Ureter (tissue), 1 donor: ENCODE measurements around the gene SEM1. TPM values are rescaled to one million over a fixed set of nuclear protein-coding genes. Genes with fewer than 3 reads are reported as not detected.
"Not testable (repeated sequence)": the region's sequence is repeated elsewhere in the genome, so short reads cannot be mapped to it uniquely, and the experiment has no call there.

ENCODE experiments used
- DNase-seq: peaks from one replicate; pipeline ENCODE4 v3.0.0-alpha.2; 2020; ENCODE audit warnings: low spot score
- total RNA-seq: library from RNA; stranded (reverse); gene quantifications from one replicate; pipeline ENCODE4 v1.2.4, GENCODE V29; 2023
- donor health status: DM: yes; HTN: yes; CAD: no.

SEM1 gene
- total RNA-seq, result 50.3 TPM

DNA sequence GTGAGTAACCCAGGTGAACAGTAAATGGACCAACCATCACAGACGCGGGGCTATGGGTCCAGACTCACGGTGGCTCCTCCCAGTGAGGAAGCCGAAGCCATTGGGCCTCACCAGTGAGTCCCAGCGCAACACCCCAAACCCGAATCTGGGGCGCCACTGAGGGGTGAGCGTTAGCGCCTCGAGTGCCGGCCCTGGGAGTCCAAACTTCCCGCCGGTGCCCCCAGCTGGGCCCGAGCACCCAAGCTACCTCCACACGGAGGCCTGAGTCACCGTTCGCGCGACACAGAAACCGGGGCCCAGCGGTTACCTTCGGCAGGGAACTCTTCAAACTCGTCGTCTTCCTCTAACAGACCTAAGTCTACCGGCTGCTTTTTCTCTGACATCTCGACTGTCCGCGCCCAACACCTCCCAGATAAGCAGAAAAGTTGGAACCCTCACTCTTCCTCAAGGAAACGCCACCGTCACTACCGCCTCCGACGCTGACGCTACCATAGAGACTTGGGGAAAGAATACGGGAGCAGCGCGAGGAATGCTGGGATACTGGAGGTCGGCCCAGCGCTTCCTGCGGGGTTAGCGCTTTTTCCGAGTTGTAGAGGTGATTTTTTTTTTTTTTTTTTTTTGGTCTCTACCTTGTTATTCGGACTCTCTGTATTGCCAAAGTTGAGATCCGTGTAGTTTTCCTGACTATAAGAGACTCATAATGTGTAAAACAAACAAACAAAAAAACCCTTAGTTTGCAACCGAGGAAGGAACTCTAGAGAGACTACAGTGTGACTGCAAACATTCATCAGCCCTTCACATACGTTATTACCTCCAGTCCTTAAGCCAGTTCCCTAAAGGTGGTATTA lies at the start of gene SEM1:
TSS of gene SEM1 (minus strand) at position 466 of the 848 bp plus-strand sequence. CDS start at position 383, 83 bp downstream.
- DNase-seq, result peak; percentile 86

DNA sequence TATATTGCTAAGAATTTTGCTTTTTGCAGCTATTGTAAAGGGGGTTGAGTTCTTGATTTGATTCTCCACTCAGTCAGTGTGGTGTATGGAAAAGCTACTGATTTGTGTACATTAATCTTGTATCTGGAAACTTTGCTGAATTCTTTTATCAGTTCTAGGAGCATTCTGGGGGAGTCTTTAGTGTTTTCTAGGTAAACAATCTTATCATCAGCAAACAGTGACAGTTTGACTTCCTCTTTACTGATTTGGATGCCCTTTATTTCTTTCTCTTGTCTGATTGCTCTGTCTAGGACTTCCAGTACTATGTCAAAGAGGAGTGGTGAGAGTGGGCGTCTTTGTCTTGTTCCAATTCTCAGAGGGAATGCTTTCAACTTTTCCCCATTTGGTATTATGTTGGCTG lies 48.2 kb upstream of the SEM1 start:
- DNase-seq, result not testable (repeated sequence)

DNA sequence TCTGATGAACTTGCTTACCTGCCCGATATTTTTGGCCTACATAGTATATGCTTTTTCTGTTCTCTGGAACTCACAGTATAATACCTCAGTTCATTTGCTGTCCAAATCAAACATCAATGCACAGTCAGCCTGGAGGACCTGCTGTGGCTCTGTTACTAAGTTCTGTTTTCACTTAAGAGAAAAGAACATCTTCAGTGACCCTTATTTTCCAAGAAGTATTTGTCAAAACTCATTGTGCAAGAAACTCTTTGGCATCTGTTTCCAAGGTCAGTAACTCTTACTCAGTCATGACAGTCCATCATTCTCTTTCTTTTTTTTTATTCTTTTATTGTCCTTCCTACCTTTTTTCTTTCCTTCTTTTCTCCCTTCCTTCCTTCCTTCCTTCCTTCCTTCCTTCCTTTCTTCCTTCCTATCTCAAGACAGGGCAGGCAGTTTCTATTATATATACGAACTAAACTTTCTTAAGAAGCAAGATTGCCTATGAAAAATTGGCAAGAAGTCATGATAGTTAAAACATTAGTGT lies 37.8 kb upstream of the SEM1 start:
- DNase-seq, result no peak

DNA sequence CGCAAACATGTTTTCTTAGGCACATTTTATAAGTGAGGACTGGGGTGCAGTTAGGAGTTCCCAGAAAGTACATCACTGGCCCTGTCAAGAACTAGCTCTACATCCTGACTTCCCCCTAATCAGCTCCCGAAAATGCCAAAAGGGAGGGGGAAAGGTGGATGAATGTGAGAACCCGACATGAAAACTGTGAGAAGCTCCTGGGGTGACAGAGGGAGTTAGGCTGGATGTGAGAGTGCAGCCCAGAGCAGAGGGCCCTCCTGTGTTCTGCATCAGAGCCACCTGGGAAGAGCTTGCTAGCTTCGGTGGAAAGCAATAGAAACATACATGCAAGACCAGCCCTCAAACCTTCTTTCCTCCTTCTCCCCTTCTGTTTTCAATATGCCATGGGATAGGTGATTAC lies 30.5 kb upstream of the SEM1 start:
- no peak for DNase-seq

GRCh38 chr7:96739609-96740008 lies 30.0 kb upstream of the SEM1 start:
- no peak for DNase-seq

DNA sequence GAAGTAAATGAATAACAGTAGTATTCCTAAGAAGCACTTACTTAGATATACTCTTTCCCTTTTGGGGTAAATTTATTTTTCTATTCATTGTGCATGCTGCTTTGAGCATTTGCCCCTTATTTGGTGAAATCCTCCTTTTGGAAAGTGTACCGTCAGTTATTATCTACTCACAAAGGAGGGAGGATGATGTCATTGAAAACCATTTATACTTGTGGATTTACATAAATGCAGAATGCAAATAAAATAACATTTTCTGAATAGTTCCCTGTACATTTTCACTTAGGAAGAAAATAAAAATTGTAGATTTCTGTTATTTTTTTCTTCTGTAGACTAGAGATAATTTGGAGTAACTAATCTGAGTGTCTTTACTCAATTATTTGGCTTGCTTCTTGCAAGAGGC lies 29.5 kb upstream of the SEM1 start:
- no peak for DNase-seq

- DNase-seq, result no peak
These were observed 29.1 kb upstream of the SEM1 start for GRCh38 chr7:96738705-96739104.

GRCh38 chr7:96737545-96738050 lies 28.0 kb upstream of the SEM1 start:
- DNase-seq, result no peak

GRCh38 chr7:96734343-96734742 lies 24.7 kb upstream of the SEM1 start:
- no peak for DNase-seq

GRCh38 chr7:96729820-96730219 lies 20.2 kb upstream of the SEM1 start:
- DNase-seq, result no peak

GRCh38 chr7:96728139-96728538 lies 18.5 kb upstream of the SEM1 start:
- no peak for DNase-seq

- DNase-seq, result no peak
These were observed 18.0 kb upstream of the SEM1 start for GRCh38 chr7:96727534-96728088.

- DNase-seq, result no peak
These were observed 14.0 kb upstream of the SEM1 start for GRCh38 chr7:96723622-96724021.

- not testable (repeated sequence) for DNase-seq
These were observed 13.3 kb upstream of the SEM1 start for GRCh38 chr7:96722928-96723327.

DNA sequence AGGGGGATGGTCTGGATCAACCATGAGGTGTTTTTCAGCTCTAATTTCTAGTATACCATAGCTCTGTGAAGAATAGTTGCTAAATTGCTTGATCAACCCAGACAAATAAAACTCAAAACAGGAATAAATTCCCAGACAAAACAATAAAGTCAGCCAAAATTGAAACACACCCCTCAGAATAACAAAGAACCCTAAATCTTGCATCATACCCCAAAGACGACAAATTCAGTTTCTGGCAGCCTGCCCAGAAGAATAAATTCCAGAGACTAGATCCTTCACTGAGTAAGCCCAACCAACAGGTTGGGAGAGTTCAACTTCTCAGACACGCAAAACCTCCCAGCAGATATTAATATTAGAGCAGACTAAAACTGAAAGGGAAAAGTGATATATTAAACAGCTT lies 11.2 kb upstream of the SEM1 start:
- peak; percentile 46 for DNase-seq

- no peak for DNase-seq
These were observed 9.5 kb upstream of the SEM1 start for GRCh38 chr7:96719164-96719563.

- no peak for DNase-seq
These were observed 8.7 kb upstream of the SEM1 start for GRCh38 chr7:96718107-96719003.

GRCh38 chr7:96713037-96713436 lies 3.4 kb upstream of the SEM1 start:
- no peak for DNase-seq

DNA sequence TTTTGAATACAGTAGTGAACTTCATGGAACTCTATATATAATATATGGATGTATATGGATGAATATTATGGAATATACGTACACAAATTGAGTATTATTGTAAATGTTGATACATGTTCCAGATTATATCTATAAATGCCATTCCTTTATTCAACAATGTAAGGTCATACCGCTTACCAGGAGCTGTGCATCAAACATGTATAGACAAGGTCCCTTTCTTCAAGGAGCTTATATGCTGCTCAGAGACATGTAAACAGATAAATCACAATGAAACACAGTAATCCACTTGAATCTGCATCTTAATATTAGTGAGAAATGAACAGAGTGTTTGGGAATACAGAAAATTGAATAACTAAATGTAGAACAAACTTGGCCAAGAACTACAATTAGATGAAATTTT lies 898 bp upstream of the SEM1 start:
- no peak for DNase-seq

- DNase-seq, result no peak
These were observed 774 bp downstream of the SEM1 start for GRCh38 chr7:96708872-96709271.

GRCh38 chr7:96707901-96708774 lies 1.5 kb downstream of the SEM1 start:
- no peak for DNase-seq
